ENCODE measurements around the gene ARL8B.
"Not testable (repeated sequence)": the region's sequence is repeated elsewhere in the genome, so short reads cannot be mapped to it uniquely, and the experiment has no call there.

The ARL8B gene

DNA sequence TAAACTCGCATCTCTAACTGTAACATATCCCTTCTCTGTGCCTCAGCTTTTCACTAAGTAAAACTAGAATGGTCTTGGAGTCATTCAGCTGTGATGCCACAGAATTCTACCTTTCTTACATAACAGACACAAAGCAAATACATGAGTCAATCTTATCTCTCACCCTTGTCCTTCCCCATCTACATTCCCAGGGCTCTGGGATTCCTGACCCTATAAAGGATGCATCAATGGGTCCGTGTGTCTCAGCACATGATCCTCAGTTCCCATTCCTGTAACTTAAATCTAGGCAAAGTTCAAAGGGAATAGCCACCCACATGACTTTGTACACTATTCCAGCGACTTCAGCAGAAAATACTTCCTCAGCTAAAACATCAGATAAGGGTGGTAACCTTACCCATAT, 11.8 kb upstream of the ARL8B start:
- no peak for DNase-seq (ENCODE audit: low read depth in 2 of 2)

DNA sequence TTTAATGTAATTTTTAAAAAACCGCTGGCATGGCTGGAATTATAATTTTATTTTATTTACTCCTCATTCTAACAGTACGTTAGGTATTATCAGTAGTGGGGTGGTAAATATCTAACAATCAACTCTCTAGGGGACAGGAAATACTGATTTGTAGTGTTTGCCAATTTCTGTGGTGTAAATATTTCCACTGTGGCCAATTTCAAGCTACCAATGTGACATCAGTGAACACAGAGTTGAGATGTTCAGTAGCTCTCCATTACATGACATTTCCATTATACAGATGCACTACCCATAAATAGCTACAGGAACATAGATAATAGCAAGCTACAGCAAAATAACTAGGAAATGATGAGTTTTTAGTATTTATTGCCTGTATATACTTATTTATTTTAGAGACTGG, 10.0 kb upstream of the ARL8B start:
- DNase-seq (ENCODE audit: low read depth in 2 of 2): no peak

DNA sequence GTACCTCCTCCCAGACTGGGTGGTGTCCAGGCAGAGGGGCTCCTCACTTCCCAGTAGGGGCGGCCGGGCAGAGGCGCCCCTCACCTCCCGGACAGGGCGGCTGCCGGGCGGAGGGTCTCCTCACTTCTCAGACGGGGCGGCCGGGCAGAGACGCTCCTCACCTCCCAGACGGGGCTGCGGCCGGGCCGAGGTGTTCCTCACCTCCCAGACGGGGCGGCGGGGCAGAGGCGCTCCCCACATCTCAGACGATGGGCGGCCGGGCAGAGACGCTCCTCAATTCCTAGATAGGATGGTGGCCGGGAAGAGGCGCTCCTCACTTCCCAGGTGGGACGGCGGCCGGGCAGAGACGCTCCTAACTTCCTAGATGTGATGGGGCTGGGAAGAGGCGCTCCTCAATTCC, 8.4 kb upstream of the ARL8B start:
- DNase-seq (ENCODE audit: low read depth in 2 of 2): not testable (repeated sequence)

DNA sequence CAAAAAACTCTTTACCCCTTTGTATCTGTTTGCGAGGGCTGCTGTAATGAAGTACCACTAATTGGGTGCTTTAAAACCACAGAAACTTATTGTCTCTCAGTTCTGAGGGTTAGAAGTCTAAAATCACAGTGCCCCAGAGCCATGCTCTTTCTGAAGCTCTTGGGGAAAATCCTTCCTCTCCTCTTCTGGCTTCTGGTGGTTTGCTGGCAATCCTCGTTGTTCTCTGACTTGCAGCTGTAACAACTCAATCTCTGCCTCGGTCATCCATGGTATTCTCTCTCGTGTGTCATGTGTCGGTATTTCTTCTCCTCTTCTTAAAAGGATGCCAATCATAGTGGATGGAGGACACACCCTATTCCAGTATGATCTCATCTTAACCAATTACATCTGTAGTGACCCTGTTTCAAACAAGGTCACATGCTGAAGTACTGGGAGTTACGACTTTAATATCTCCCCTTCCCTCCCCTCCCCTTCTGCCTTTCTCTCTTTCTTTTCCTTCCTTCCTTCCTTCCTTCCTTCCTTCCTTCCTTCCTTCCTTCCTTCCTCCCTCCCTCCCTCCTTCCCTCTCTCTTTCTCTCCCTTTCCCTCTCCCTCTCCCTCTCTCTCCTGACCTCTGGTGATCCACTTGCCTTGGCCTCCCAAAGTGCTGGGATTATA, 6.5 kb upstream of the ARL8B start:
- no peak for DNase-seq (ENCODE audit: low read depth in 2 of 2)

DNA sequence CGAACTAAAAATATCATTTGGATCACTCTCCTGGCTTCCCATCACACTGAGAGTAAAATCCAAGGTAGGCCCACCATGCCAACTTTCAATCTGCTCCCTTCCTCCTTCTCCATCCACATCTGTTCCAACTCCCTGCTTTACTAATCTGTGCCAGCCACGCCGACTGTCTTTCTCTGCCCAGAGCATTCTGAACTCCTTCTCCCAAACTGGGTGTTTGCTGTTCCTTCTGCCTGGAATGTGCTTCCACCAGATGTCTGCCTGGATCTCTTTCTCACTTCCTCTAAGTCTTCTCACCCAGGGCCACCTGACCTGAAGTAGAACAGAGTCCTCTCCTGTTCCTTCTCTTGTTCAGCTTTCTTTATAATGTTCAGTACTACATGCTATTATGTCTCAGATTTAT, 5.6 kb upstream of the ARL8B start:
- no peak for DNase-seq (ENCODE audit: low read depth in 2 of 2)

DNA sequence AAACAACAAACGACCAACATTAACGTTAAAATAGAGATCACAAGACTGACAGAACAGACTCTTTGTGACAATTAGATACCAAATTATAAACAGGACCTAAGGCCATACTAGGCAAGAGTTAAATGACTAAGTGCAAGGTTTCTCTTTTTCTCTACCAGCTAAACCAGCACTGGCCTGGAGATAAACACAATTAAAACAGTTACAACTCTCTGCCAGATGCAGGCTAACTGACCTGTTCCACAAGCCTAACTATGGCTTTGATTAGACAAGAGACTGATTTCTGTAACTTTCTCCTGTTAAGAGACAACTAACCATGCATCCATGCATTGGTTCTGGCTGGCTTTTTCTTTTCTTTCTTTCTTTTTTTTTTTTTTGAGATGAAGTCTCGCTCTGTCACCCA, 1.6 kb upstream of the ARL8B start:
- no peak for DNase-seq (ENCODE audit: low read depth in 2 of 2)

DNA sequence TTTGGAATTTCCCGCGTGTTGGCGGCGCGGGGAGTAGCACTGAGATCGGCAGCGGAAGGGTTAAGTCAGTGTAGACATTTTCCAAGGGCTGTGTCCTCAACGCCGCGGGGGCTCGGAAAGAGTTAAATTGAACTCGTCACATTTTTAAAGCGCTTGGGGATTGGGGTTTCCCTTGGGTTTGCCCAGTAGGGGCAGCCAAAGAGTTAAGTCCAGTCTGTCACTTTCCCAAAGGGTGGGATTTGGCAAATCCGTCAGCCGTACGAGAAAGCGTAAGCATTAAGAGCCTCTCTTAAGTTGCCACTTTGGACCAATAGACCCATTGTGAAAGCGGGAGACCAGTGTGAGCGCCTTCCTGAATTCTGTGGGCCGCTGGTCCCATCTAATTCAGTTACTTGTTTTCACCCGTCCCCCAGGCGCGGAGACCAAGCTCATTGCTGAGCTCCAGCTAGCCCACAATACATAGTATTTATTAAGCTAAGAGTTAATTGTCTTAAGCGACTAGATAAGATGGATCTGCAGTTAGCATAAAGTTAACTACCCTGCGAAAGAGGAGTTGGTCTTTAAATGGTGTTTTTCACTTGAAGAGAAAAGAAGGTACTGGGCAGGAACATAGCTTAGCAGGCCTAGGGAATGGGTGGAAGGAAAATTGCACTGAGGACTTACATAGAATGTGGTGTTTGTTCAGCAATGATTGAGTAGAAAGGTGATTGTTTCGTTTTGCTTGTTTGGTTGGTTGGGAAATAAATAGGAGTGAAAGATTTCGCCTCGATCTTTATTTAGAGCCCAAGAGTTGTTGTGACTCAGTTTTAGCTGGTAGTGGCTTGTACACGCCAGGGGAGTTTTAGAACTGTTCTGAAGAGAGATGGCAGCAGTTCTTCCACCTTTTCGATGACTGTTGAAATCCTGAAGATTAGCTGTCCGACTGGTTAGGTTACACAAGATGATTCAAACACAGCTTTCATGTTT, 932 bp downstream of the ARL8B start:
- DNase-seq (ENCODE audit: low read depth in 2 of 2): peak; percentile 7 to 10

DNA sequence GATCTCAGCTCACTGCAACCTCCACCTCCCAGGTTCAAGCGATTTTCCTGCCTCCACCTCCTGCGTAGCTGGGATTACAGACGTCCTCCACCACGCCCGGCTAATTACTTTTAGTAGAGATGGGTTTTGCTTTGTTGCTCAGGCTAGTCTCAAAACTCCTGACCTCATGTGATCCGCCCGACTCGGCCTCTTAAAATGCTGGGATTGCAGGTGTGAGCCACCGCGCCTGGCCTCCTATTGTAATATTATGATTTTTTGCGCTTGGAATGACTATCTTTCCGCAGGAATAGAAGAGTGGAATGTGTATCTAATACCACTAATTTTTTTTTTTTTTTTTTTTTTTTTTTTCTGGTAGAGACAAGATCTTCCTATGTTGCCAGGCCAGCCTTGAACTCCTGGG, 1.8 kb downstream of the ARL8B start:
- no peak for DNase-seq (ENCODE audit: low read depth in 2 of 2)

DNA sequence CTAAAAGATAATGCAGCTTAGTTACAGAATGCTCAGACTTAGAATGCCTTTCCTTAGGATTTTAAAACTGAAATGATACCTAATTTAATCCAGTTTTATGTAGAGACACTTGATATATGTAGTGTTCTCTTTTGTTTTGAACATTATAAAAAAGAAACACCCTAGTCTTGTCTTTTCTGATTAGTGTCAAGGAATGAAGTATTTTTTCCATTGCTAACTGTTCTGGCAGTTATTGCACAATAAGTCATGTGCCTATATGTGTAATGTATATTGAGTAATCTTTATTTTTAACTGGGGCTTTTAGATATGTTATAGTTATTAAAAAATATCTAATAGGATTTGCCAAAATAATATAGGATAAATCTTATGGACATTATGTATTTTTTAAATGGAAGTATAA, 4.5 kb downstream of the ARL8B start:
- no peak for DNase-seq (ENCODE audit: low read depth in 2 of 2)

DNA sequence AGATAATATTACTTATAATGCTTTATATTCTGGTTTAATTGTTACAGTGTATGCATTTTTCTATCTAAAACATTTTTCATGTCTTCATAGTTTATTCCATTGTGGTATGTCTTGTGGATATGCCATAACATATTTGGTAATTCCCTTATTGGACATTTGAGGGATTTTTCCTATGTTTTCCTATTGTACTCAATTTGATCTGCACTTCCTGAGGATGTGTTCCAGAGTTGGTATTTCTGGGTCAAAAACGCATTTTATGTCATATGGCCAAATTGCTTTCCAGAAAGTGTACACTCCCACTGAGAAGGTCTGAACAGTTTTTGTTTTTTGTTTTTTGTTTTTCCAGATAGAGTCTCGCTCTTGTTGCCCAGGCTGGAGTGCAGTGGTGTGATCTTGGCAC, 6.8 kb downstream of the ARL8B start:
- DNase-seq (ENCODE audit: low read depth in 2 of 2): no peak

DNA sequence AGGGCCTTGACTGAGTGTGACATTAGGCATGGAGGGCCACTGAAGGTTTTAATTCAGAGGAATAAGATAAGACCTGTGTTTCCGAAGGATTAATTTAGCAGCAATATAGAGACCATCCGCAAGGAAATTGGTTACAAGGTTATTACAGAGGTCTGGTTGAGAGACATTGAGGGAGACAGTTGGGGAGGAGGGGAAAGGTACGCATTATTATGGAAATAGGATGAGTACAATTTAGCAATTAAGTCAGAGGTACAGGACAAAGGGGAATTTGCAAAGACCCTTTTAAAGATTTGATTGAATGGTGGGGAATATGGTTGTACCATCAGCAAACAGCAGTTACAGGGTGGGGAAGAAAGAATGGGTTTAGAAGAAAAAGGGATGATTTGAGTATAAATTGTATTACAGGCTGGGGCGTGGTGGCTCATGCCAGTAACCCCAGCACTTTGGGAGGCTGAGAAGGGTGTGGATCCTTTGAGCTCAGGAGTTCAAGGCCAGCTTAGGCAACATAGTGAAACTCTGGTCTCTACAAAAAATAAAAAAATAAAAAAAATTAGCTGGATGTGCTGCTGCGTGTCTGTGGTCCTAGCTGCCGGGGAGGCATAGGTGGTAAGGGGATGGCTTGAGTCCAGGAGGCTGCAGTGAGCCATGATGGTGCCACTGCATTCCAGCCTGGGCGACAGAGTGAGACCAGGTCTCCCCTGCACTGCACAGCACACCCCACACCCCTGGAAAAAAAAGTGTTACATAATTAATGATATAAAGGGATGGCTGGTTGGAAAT, 11.3 kb downstream of the ARL8B start:
- DNase-seq (ENCODE audit: low read depth in 2 of 2): no peak

DNA sequence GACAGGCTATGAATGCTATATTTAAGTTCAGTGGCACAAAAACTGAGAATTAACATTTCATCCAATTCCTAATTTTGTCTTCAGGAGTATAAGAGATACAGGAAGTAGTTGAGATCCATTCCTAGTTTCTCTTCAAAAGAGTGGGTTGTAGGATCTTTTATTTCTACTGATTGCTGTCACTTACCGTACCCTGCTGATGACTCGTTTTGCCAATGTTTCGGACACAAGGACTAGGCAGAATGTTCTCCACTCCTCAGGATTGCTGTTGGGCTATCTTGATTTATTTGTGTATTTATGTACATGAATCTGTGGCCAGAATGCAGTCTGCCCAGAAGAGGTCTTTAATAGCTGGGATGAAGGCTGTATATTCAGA, 11.9 kb downstream of the ARL8B start:
- no peak for DNase-seq (ENCODE audit: low read depth in 2 of 2)

DNA sequence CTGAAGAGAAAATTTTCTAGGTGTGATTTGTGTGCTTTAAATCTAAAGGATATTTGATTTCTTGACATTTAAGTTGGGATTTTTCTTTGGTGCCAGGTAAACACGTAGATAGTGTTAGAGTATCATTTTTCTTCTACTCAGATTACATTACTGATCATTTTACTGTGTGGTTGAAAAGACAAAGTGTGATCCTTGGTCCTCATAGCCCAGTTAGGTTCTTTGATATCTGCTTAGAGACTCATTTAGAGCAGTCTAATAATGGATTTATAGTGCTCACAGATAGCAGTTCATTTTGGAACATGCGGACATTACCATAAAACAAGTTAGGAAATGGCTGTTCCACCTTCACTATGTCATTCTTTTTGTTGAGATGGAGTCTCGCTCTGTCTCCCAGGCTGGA, 12.4 kb downstream of the ARL8B start:
- no peak for DNase-seq (ENCODE audit: low read depth in 2 of 2)

DNA sequence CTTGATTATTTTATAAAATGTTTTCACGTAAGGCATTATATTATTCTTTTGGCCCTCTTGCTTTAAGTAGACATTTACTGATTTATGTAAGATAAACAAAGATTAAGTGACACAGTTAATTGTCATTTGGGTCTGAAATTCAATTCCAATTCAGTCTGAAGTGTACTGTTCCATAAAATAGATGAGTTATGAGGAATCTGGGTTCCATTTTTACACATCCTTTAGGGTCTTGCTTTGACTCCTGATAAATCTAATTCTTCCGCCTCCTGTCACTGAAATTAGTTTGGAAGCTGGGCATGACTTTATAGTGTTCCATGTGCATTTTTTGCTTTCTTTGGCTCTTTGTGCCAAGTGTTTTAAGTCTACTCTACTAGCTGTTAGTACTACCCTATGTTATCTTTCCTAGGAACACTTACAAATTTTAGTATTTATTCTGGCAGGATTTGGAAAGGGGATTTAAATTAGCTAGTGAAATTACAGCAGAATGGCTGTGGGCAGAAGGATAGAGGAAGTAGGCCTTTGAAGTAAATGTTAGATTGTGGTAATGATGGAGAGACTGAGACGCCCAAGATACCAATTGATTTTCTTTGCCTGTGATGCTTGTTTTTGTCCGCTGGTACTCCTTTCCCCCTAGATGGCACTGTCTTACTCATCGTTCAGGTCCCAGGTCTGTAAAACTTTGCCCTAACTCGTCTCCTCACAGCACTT, 14.3 kb downstream of the ARL8B start:
- DNase-seq (ENCODE audit: low read depth in 2 of 2): no peak

DNA sequence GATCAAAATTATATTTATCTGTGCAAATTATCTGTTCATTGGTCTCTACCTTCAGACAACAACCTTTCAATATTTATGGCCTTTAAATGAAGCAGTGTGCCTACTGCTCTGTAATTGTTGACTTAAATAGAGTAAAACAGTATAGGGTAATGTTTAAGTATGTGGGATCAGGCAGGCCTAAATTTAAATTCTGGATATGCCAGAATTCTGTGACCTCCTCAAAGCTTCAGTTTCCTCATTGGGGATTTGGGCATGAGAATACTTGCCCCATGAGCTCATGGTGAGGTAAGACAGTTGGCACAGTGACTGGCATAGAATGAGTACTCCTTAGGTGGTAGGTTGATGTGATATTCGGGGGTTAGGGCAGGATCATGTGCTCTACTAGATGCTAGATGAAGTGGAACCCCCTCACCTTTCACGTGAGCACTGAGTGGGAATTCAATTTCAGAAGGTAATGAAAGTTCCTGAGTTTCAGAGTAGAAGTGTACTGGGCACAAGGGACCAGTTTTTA, 14.9 kb downstream of the ARL8B start:
- no peak for DNase-seq (ENCODE audit: low read depth in 2 of 2)

DNA sequence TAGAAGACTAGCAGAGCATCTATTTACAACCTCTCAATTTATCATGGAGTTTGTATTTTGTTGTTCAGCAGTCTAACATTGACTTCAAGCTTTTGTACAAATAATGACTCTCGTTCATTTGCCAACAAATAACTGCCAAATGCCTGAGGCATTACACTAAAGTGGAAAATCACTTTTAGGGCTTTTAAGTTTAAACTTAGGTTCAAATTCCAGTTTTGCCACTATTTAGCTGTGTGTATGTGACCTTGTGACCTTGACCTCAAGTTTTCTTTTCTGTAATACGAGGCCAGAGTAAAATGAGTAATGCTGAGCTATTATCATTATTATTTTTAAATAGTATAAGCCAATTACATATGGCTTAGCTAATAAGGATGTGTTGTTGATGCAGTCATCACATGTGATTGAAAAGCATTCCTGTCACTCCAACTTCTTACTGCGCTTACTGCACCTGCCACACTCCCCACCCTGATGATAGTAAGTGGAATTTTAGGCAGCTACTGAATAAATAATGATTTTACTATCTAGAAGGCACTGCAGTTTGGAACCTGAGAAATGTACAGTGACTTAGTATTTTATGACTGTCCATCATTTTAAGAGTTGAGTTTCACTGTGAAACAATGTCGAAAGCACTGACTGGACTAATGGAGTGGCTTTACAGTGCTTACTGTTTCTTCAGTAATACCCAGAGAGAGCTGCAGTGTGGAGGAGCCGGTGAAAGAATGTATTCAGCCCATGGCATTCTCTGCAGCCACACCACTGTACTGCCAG, 16.3 kb downstream of the ARL8B start:
- no peak for DNase-seq (ENCODE audit: low read depth in 2 of 2)

DNA sequence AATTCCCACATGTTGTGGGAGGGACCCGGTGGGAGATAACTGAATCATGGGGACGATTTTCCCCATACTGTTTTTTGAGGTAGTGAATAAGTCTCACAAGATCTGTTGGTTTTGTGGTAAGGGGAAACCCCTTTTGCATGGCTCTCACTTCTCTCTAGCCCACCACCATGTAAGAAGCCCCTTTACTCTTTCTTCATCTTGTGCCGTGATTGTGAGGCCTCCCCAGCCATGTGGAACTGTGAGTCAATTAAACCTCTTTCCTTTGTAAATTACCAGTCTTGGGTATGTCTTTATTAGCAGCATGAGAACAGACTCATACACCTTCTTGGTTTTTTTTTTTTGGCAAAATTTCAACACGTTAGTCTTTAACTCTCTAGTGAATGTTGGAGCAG, 18.1 kb downstream of the ARL8B start:
- DNase-seq (ENCODE audit: low read depth in 2 of 2): no peak

DNA sequence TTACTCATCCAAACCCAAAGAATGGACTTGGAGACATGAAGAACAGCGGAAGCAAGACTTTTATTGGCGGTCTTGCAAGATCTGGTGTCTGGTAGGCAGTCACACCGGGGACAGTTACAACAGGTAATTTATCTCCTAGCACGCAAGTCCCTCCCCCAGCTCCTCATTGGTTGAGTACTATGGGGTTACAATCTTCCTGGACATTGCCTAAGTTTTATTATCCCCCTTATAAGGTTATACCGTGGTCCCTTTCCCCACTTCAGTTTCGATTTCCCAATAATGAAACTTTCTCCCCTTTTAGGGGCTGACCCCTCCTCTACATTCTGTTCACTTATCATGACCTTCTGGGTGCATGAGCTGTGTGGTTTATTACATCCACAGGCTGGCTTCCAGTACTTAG, 18.7 kb downstream of the ARL8B start:
- no peak for DNase-seq (ENCODE audit: low read depth in 2 of 2)

DNA sequence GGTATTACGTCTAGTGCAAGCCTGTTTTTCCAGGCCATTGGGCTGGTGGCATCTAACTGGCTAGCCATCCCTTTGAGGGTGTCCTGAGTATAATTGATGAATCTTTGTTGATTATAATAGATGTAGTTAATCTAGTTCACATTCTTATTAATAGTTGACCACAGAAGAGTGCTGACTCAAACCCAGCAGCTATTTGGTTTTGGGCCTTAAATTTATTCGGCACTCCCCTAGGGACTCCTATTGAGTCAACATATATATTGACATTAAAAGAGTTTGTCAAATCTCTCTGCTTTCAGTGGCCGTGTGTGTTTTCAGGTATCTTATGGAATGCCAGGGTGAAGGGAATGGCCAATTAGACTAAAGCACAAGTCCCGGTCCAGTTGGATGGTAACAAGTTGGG, 19.7 kb downstream of the ARL8B start:
- no peak for DNase-seq (ENCODE audit: low read depth in 2 of 2)

DNA sequence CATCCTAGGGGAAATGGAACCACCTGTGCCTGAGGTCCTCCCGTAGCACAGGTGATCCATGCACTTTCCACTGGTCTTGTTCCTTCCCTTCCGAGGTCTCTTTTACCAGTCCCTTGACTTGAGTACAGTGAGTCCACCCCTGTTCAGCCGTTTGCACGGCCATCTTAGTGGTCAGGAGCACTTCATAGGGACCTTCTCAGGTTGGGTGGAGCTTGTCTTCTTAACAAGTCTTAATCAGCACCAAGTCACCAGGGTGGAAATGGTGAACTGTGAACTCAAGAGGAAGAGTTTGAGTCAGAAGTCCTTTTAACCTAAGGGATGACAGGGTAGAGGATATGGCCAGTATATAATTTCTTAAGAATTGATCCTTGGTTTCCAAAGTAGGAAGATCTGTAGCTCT, 21.4 kb downstream of the ARL8B start:
- no peak for DNase-seq (ENCODE audit: low read depth in 2 of 2)

All from stimulated activated CD4-positive, alpha-beta T cell treated with anti-CD3 and anti-CD28 coated beads, Interleukin-15, amount 100 ng/mL, for 48 hours (primary cell).